ENCODE data around the gene PCYOX1L. TPM values are rescaled to one million over a fixed set of nuclear protein-coding genes. Genes with fewer than 3 reads are reported as not detected.

The PCYOX1L gene
- total RNA-seq, 3 donors from 2014 or later, result 3.2 to 6.6 (median 5.2) TPM

GRCh38 chr5:149406203-149406978, 48.5 kb downstream of the PCYOX1L start:
- Histone ChIP-seq H3K9me3 (no peaks in the 10 kb centered on the region), H3K4me1 (no peaks in the 10 kb centered on the region), H3K27me3 (no peaks in the 10 kb centered on the region), H3K27ac (peak overlapping the region; percentile 91 to 92), H3K4me3 (peak overlapping the region; percentile 42 to 76 (median 67)), H3K36me3 (no peaks in the 10 kb centered on the region)
- TF ChIP-seq POLR2A (IDR thresholded peaks at IDR 0.05) (peak; percentile 48), POLR2AphosphoS5 (IDR thresholded peaks at IDR 0.05) (peak; percentile 36 to 88 (median 78)), CTCF (IDR thresholded peaks at IDR 0.05) (peak in 1 of 3 donors; percentile 6)
- intact Hi-C loops (cut with DNase I; ENCODE audit: low total_unique reads), result no loop called here
- DNase-seq (ENCODE audit: low spot score in 2 of 2), result peak; percentile 67 to 94

GRCh38 chr5:149406979-149407306, 49.1 kb downstream of the PCYOX1L start:
- Histone ChIP-seq H3K9me3 (no peaks in the 10 kb centered on the region), H3K36me3 (no peaks in the 10 kb centered on the region), H3K4me1 (no peaks in the 10 kb centered on the region), H3K27ac (peak overlapping the region; percentile 91 to 92), H3K27me3 (no peaks in the 10 kb centered on the region), H3K4me3 (peak overlapping the region; percentile 42 to 76 (median 67))
- TF ChIP-seq POLR2A (IDR thresholded peaks at IDR 0.05), result no peak
- no peak for TF ChIP-seq POLR2AphosphoS5 (IDR thresholded peaks at IDR 0.05)
- TF ChIP-seq CTCF (IDR thresholded peaks at IDR 0.05), result no peak
- intact Hi-C loops (cut with DNase I; ENCODE audit: low total_unique reads), result no loop called here
- no peak for DNase-seq (ENCODE audit: low spot score in 2 of 2)

- no peaks in the 10 kb centered on the region for H3K36me3 ChIP-seq
- H3K27me3 ChIP-seq, result no peaks in the 10 kb centered on the region
- no peaks in the 10 kb centered on the region for H3K9me3 ChIP-seq
- no peaks in the 10 kb centered on the region for H3K4me1 ChIP-seq
- peak in 1 of 2 donors; percentile 23 for DNase-seq (ENCODE audit: low spot score in 2 of 2)
- TF ChIP-seq POLR2AphosphoS5 (IDR thresholded peaks at IDR 0.05) (no peak), POLR2A (IDR thresholded peaks at IDR 0.05) (no peak), CTCF (IDR thresholded peaks at IDR 0.05) (no peak)
- intact Hi-C loops (cut with DNase I; ENCODE audit: low total_unique reads), result no loop called here
- peak overlapping the region; percentile 42 to 76 (median 67) for H3K4me3 ChIP-seq
- peak overlapping the region; percentile 91 to 92 for H3K27ac ChIP-seq
Observed at GRCh38 chr5:149407323-149408251, 49.7 kb downstream of the PCYOX1L start.

GRCh38 chr5:149408252-149409099, 50.6 kb downstream of the PCYOX1L start:
- Histone ChIP-seq H3K36me3 (no peaks in the 10 kb centered on the region), H3K9me3 (no peaks in the 10 kb centered on the region), H3K27me3 (no peaks in the 10 kb centered on the region), H3K4me3 (peak overlapping the region; percentile 42 to 76 (median 67)), H3K27ac (peak overlapping the region; percentile 91 to 92), H3K4me1 (no peaks in the 10 kb centered on the region)
- intact Hi-C loops (cut with DNase I; ENCODE audit: low total_unique reads), result loop anchor here (1.0 kb wide), 1 partner anchor 41 kb away; no protein-coding TSS in a partner anchor
- no peak for DNase-seq (ENCODE audit: low spot score in 2 of 2)
- TF ChIP-seq POLR2A (IDR thresholded peaks at IDR 0.05), result no peak
- TF ChIP-seq POLR2AphosphoS5 (IDR thresholded peaks at IDR 0.05), result no peak
- TF ChIP-seq CTCF (IDR thresholded peaks at IDR 0.05), result no peak

All from breast epithelium (tissue), 4 donors.